GM06990 (cell line): ENCODE measurements around the gene ARMS2.

Source experiments
- DNase-seq: peaks from one replicate; pipeline ENCODE4 v3.0.0-alpha.2; 2011; ENCODE audit not compliant: insufficient read length; ENCODE audit errors: extremely low read depth
- H3K27me3 ChIP-seq: replicated peaks from 2 replicates; pipeline ENCODE4 v1.6.0; 2011; ENCODE audit warnings: low read length; ENCODE audit not compliant: control insufficient read depth, insufficient read depth
- H3K36me3 ChIP-seq: 2 replicates; pipeline ENCODE4 v1.5.1; 2011; ENCODE audit warnings: low read length; ENCODE audit not compliant: control insufficient read depth, insufficient read depth
- H3K4me3 ChIP-seq: replicated peaks from 2 replicates; pipeline ENCODE4 v1.5.1; 2011; ENCODE audit warnings: low read depth, mild to moderate bottlenecking, control low read depth, low read length
- TF ChIP-seq, protein P1 (sequence below): IDR thresholded peaks from 2 replicates; pipeline ENCODE4 v1.5.1; 2011; ENCODE audit warnings: low read length, control low read depth, mild to moderate bottlenecking, inconsistent platforms; ENCODE audit not compliant: insufficient read depth, poor library complexity, severe bottlenecking

Gene ARMS2

DNA sequence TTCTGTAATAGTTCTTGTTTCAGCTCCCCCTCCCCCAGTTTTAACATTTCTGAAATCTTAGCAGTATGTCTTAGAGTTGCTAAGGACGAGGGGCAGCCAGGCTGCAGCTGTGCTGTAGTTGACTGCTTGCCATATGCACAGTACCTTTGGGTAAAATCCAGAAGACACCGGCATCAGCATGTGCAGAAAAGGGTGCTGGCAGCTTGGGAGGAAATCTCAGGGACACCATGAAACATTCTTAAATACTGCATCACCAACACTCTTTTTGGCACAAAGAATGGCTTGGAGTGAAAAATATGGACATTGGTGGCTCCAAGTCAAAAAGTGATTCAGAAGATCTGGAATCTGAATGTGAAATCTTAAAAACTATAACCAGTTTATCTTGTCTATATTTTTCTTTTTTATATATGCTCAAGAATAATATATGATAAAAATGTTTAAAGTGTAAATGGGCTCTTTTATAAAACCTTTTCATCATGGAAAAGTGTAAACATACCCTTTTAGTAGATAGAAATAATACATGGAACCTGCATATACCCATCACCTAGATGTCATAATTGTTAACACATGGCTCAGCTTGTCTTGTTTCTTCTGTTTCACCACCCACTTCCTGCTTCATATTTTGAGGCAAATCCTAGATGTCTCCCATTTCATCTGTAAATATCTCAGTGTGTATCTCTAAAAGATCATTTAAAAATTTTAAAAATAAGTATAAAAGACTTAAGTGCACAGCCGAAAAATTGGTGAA is 34.4 kb upstream of the ARMS2 start:
- no peak for DNase-seq
- TF ChIP-seq, protein P1, sequence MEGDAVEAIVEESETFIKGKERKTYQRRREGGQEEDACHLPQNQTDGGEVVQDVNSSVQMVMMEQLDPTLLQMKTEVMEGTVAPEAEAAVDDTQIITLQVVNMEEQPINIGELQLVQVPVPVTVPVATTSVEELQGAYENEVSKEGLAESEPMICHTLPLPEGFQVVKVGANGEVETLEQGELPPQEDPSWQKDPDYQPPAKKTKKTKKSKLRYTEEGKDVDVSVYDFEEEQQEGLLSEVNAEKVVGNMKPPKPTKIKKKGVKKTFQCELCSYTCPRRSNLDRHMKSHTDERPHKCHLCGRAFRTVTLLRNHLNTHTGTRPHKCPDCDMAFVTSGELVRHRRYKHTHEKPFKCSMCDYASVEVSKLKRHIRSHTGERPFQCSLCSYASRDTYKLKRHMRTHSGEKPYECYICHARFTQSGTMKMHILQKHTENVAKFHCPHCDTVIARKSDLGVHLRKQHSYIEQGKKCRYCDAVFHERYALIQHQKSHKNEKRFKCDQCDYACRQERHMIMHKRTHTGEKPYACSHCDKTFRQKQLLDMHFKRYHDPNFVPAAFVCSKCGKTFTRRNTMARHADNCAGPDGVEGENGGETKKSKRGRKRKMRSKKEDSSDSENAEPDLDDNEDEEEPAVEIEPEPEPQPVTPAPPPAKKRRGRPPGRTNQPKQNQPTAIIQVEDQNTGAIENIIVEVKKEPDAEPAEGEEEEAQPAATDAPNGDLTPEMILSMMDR: no peak
- H3K36me3 ChIP-seq: no peaks in the 10 kb centered on the region
- no peak overlapping the region for H3K4me3 ChIP-seq
- H3K27me3 ChIP-seq: no peaks in the 10 kb centered on the region

DNA sequence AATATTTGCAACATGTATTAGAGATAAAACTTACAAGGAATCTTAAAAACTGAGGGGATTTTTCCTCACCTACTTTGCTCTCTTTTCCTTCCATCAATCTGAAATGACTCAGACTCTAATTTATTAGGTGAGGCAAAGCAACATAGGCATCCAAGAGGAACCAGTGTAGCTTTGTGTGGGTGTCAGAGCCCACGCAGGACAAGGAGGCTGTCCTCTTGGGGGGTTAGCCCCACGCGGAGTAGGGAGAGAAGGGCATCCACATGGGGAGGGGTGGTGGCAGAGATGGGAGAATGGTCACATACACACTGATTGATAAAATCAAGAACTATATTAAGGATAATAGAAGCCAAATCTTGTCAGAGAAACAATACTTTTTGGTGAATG is 33.8 kb upstream of the ARMS2 start:
- H3K36me3 ChIP-seq: no peaks in the 10 kb centered on the region
- H3K27me3 ChIP-seq: no peaks in the 10 kb centered on the region
- no peak for DNase-seq
- TF ChIP-seq, protein P1: no peak
- no peak overlapping the region for H3K4me3 ChIP-seq

DNA sequence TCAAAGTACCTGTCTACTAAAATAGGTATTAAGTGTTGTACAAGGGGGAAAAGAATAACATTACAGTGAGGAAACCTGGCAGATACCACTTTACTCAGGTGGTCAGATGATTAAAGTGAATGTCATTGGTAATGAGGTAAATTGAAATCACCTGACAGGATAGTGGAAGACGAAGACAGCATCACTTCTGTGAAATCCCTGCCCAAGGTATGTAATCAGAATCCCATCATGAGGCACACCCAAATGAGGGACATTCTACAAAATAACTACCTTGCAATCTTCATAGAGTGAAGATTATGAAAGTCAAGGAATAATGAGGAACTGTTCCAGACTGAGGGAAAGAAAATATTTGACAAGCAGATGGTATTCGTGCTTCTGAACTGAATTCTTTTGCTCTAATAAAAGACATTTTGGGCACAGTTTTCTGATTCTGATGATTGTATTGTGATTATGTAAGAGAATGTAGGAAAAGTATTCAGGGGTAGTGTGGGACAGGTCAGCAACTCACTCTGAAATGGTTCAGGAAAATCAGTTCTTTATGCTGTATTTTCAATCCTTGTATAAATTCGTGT is 33.3 kb upstream of the ARMS2 start:
- TF ChIP-seq, protein P1: no peak
- Histone ChIP-seq H3K36me3 (no peaks in the 10 kb centered on the region), H3K27me3 (no peaks in the 10 kb centered on the region), H3K4me3 (no peak overlapping the region)
- no peak for DNase-seq

DNA sequence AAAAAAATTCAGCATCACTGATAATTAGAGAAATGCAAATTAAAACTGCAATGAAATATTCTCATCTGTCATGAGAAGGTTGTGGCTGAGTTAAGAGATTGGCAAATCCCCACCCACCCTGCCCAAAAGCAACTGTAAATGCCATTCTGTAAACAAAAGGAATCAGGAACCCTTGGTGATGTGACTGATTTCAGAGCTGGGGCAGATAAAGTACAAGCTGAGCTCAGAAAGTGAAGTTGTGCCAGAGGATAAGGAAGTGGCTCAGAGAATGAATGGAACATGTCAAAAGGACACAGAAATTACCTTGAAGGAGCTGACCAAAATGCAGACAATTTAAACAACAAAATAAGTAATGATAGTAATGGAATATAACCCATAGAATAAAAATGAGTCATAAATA is 32.7 kb upstream of the ARMS2 start:
- Histone ChIP-seq H3K4me3 (no peak overlapping the region), H3K27me3 (no peaks in the 10 kb centered on the region), H3K36me3 (no peaks in the 10 kb centered on the region)
- TF ChIP-seq, protein P1: no peak
- no peak for DNase-seq

DNA sequence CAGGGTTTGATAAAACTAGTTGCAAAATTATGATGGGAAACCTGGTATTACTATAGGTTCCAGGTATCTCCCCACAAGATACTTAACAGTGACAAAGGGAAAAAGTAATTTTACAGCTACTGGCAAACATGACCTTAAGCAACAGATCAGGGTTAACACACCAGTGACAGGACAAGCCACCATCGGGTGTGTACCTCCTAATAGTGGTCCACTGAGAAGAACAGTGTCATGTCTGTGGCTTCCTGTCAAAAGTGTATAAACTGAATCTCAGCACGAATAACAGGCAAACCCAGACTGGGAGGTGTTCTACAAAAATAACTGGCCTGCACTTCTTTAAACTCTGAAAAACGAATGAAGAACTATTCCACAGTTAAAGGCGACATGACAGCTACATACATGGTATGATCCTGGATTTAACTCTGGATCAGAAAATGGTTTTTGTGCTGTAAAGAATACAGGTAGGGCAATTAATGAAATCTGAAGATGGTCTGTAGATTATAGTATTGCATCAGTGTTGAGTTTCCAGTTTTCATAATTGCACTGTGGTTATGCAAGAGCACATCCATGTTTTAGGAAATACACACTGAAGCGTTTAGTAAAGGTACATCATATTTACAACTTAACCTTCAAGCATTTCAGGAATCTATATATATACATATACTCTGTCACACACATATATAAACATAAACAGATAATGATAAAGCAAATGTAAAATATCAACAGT is 32.0 kb upstream of the ARMS2 start:
- no peak for DNase-seq
- H3K36me3 ChIP-seq: no peaks in the 10 kb centered on the region
- no peak overlapping the region for H3K4me3 ChIP-seq
- H3K27me3 ChIP-seq: no peaks in the 10 kb centered on the region
- TF ChIP-seq, protein P1: no peak
